ENCODE measurements around the gene MMP24OS. TPM values are rescaled to one million over a fixed set of nuclear protein-coding genes. Genes with fewer than 3 reads are reported as not detected.
A peak's percentile ranks its signal among the peaks of the same experiment; 100 is the strongest.
"Not testable (repeated sequence)": the region's sequence is repeated elsewhere in the genome, so short reads cannot be mapped to it uniquely, and the experiment has no call there.

MMP24OS gene
- total RNA-seq, result 13.4 TPM
- 38.0 TPM for polyA plus RNA-seq

- Histone ChIP-seq H3K27ac (ENCODE audit: low read depth) (peak within 1 kb of the TSS; percentile 97), H3K36me3 (ENCODE audit: insufficient read depth) (peaks cover 2% of the 10 kb centered on the region), H3K4me1 (ENCODE audit: insufficient read depth) (no peaks in the 10 kb centered on the region), H3K4me3 (ENCODE audit: low read depth, low read length) (peak within 1 kb of the TSS; percentile 83)
- peak; percentile 71 for DNase-seq (ENCODE audit: extremely low spot score)
- WGBS, result under 1% methylated on average over 76 of the region's 76 CpGs
Observed at GRCh38 chr20:35277531-35278395, at the start of gene MMP24OS. MMP24OS (minus strand) TSS chr20:35278122; CDS start chr20:35277929, 193 bp downstream.

DNA sequence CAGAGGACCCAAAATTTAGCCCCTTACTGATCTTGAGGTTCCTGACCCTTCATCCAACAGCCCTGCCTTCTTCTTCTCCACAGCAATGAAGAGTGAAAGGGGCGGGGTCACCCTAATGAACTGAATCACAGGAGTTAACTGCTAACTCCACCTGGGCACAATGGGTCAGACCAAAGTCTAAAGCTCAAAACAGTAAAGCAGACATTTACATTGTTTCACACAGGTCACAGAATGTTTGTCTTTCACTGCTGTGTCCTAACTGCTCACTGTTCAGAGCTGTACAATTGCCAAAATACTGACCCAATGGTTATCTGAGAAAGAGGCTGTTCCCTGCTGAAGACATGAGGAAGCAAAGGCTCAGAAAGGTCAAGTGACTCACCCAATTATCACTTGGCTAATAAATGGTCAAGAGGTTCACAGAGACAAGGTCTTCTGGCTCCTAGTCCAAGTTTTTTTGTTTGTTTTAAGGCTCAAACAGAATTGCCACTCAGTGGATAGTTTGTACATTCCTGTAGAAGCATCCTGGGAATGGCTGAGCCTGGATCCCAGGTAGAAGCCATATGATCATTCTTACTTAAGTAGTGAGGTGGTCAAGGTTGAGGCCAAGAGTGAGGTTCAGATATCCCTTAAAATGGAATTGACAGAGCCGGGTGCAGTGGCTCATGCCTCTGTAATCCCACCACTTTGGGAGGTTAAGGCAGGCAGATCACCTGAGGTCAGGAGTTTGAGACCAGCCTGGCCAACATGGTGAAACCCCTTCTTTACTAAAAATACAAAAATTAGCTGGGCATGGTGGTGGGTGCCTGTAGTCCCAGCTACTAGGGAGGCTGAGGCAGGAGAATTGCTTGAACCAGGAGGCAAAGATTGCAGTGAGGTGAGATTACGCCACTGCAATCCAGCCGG is 49.4 kb upstream of the MMP24OS start:
- Histone ChIP-seq H3K27ac (ENCODE audit: low read depth) (no peak overlapping the region), H3K36me3 (ENCODE audit: insufficient read depth) (no peaks in the 10 kb centered on the region), H3K4me3 (ENCODE audit: low read depth, low read length) (no peak overlapping the region), H3K4me1 (ENCODE audit: insufficient read depth) (no peaks in the 10 kb centered on the region)
- DNase-seq (ENCODE audit: extremely low spot score), result no peak
- 96% methylated on average over 4 of the region's 4 CpGs for WGBS

DNA sequence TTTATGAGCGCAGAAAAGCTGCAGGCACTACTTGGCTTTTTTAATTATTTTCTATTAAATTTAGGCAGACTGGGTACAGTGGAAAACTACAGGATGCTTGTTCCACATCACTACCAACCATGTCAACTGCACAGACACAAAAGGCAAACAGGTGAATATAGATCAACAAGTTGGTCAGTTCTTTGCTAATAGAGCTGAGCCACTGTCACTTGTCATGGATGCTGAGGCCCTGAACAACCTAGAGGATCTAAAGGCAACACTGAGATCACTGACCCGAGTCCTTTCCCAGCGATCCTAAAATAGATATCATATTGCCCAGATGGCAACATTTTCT is 48.8 kb upstream of the MMP24OS start:
- Histone ChIP-seq H3K27ac (ENCODE audit: low read depth) (no peak overlapping the region), H3K36me3 (ENCODE audit: insufficient read depth) (no peaks in the 10 kb centered on the region), H3K4me1 (ENCODE audit: insufficient read depth) (no peaks in the 10 kb centered on the region), H3K4me3 (ENCODE audit: low read depth, low read length) (no peak overlapping the region)
- no peak for DNase-seq (ENCODE audit: extremely low spot score)
- 91% methylated on average over 3 of the region's 3 CpGs for whole genome bisulfite sequencing

DNA sequence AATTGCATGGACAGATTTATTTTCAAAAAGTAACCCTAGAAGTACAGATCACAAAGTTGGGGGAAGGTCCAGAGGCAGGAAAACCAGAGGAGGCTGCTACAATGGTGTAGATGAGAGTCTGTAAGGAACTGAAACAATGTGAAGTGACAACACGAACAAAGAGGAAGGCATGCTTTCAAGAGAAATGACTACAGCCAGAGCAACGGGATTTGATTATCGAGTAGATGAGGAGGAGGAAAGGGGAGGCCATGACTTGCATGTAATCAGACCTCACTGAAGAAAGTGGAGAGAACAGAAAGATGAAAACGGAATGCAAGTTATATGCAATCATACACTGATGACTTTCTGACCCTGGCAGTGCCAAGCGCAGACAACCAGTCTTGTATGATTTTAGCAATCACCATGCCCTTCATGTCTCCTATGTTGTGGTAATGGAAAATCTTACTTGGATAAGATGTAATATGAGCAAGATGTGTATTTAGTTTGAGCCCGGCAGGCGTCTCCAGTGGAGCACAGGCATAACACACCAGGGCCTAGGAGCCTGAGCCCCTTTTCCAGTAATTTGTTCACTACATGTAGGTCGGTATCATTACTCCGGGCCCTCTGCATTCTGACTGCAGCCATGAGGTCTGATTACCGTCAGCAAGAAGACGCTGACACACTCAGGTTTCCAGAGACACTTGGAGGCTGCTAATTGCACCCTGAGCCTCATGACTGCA is 48.3 kb upstream of the MMP24OS start:
- Histone ChIP-seq H3K4me3 (ENCODE audit: low read depth, low read length) (no peak overlapping the region), H3K36me3 (ENCODE audit: insufficient read depth) (no peaks in the 10 kb centered on the region), H3K27ac (ENCODE audit: low read depth) (no peak overlapping the region), H3K4me1 (ENCODE audit: insufficient read depth) (no peaks in the 10 kb centered on the region)
- no peak for DNase-seq (ENCODE audit: extremely low spot score)
- WGBS, result 77% methylated on average over 11 of the region's 11 CpGs

- H3K4me1 ChIP-seq (ENCODE audit: insufficient read depth), result no peaks in the 10 kb centered on the region
- no peak for DNase-seq (ENCODE audit: extremely low spot score)
- H3K36me3 ChIP-seq (ENCODE audit: insufficient read depth), result no peaks in the 10 kb centered on the region
- no peak overlapping the region for H3K4me3 ChIP-seq (ENCODE audit: low read depth, low read length)
- WGBS, result 84% methylated on average over 6 of the region's 6 CpGs
- H3K27ac ChIP-seq (ENCODE audit: low read depth), result no peak overlapping the region
Observed at GRCh38 chr20:35325401-35325800, 47.5 kb upstream of the MMP24OS start.

DNA sequence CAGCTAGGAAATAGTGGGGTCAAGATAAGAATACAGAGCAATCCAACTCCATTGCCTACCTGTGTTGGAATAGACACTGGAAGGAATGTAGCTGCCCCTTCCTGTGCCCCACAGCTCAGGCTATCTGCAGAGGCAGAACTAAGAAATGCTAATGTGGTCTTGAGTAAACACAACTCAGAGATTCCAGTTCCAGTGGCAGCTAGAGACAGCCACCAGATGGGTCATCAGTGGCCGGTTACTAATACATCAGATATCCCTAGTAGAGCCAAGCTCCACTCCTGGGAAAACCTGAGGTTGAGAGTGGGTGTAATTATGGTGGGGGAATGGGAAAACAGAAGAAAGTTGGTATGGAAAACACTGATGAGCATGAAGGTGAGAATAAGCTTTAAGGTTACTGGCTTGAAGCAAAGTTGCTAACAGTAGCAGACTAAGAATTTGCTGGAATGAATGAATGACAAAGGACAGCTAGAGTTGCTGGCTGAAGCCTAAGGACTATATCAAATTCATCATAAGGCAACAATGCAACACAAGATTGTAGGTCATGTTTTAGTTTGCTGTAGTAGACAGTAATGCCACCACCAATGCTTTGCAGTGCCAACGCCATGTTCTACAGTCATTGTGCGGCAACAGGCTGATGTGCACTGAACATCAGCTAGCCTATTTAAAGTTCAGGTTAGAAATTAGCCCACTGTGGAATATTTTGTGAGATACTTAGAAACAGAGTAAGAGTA is 42.6 kb upstream of the MMP24OS start:
- peaks cover 2% of the 10 kb centered on the region for H3K4me1 ChIP-seq (ENCODE audit: insufficient read depth)
- peaks cover 1% of the 10 kb centered on the region for H3K36me3 ChIP-seq (ENCODE audit: insufficient read depth)
- no peak for DNase-seq (ENCODE audit: extremely low spot score)
- no peak overlapping the region for H3K4me3 ChIP-seq (ENCODE audit: low read depth, low read length)
- no peak overlapping the region for H3K27ac ChIP-seq (ENCODE audit: low read depth)
- 85% methylated on average over 3 of the region's 3 CpGs for WGBS

DNA sequence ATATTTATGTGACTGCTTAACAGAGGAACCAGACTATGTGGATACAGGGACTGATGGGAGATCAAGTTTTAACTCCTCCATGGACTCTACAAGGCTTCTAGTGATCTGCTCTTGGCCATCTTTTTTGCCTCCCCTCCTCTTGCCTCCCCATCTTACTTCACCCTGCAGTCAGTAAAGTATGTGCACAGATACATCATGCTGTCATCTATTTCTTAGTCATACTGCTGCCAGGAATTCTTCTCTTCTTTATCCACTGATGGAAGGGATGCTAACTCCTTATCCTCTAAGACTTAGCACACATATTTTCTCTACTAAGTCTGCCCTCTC is 41.9 kb upstream of the MMP24OS start:
- DNase-seq (ENCODE audit: extremely low spot score), result no peak
- H3K4me1 ChIP-seq (ENCODE audit: insufficient read depth), result peaks cover 2% of the 10 kb centered on the region
- H3K27ac ChIP-seq (ENCODE audit: low read depth), result no peak overlapping the region
- no peak overlapping the region for H3K4me3 ChIP-seq (ENCODE audit: low read depth, low read length)
- peaks cover 1% of the 10 kb centered on the region for H3K36me3 ChIP-seq (ENCODE audit: insufficient read depth)

- Histone ChIP-seq H3K27ac (ENCODE audit: low read depth) (no peak overlapping the region), H3K4me3 (ENCODE audit: low read depth, low read length) (no peak overlapping the region), H3K4me1 (ENCODE audit: insufficient read depth) (peaks cover 2% of the 10 kb centered on the region), H3K36me3 (ENCODE audit: insufficient read depth) (peaks cover 1% of the 10 kb centered on the region)
- DNase-seq (ENCODE audit: extremely low spot score), result no peak
- 24% methylated on average over 5 of the region's 5 CpGs for WGBS
Observed at GRCh38 chr20:35319192-35319870, 41.4 kb upstream of the MMP24OS start.

DNA sequence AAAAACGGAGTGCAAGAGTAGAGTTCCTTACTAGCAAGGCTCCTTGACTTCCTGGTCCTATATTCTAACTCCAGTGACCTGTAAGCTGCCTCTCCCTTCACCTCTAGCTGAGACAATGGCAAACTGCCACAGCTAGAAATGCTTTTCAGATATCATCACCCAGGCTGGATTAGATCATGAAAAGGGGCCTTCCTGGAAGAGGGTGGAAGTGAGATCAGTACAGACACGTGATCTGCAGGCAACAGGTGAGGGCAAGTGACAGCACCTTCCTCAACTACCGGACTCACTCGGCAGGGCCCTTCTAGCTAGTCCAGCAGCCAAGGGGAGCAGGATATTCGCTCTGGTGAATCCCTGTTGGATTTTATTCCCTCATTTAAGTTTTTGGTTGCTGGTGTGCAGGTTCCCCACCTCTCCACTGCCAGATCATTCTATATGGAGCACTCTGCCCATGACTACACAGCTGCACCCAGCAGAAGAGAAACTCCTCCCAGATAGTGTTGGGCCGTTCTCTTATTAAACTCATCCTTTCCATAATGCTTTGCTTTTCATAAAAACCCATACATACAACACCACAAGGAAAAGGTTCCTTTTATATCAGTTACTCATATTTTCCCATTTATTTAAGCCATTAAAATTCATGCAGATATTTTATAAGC is 40.7 kb upstream of the MMP24OS start:
- peaks cover 2% of the 10 kb centered on the region for H3K4me1 ChIP-seq (ENCODE audit: insufficient read depth)
- WGBS, result 51% methylated on average over 6 of the region's 6 CpGs
- H3K4me3 ChIP-seq (ENCODE audit: low read depth, low read length), result no peak overlapping the region
- DNase-seq (ENCODE audit: extremely low spot score), result peak; percentile 43
- H3K27ac ChIP-seq (ENCODE audit: low read depth), result no peak overlapping the region
- peaks cover 1% of the 10 kb centered on the region for H3K36me3 ChIP-seq (ENCODE audit: insufficient read depth)

GRCh38 chr20:35317416-35318210 is 39.7 kb upstream of the MMP24OS start:
- Histone ChIP-seq H3K4me3 (ENCODE audit: low read depth, low read length) (no peak overlapping the region), H3K4me1 (ENCODE audit: insufficient read depth) (peaks cover 2% of the 10 kb centered on the region), H3K36me3 (ENCODE audit: insufficient read depth) (peaks cover 1% of the 10 kb centered on the region), H3K27ac (ENCODE audit: low read depth) (peak overlapping the region; percentile 6)
- 85% methylated on average over 5 of the region's 5 CpGs for WGBS
- DNase-seq (ENCODE audit: extremely low spot score), result no peak

GRCh38 chr20:35316086-35316485 is 38.2 kb upstream of the MMP24OS start:
- Histone ChIP-seq H3K27ac (ENCODE audit: low read depth) (no peak overlapping the region), H3K36me3 (ENCODE audit: insufficient read depth) (peaks cover 1% of the 10 kb centered on the region), H3K4me3 (ENCODE audit: low read depth, low read length) (no peak overlapping the region), H3K4me1 (ENCODE audit: insufficient read depth) (peaks cover 2% of the 10 kb centered on the region)
- DNase-seq (ENCODE audit: extremely low spot score), result no peak
- WGBS, result 95% methylated on average over 2 of the region's 2 CpGs

DNA sequence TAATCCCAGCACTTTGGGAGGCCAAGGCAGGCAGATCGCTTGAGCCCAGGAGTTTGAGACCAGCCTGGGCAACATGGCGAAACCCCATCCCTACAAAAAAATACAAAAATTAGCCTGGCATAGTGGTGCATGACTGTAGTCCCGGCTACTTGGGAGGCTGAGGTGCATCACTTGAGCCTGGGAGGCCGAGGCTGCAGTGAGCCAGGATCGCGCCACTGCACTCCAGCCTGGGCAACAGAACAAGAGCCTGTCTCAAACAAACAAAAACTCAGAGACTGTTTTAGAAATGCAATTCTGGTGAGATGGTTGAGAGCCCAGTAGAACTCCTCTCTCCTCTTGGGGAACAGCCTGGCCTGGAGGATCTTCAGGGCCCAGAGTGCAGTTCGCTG is 37.7 kb upstream of the MMP24OS start:
- 92% methylated on average over 7 of the region's 7 CpGs for WGBS
- H3K27ac ChIP-seq (ENCODE audit: low read depth); H3K4me3 ChIP-seq (ENCODE audit: low read depth, low read length); H3K36me3 ChIP-seq (ENCODE audit: insufficient read depth); H3K4me1 ChIP-seq (ENCODE audit: insufficient read depth); DNase-seq (ENCODE audit: extremely low spot score): not testable (repeated sequence)

Data from urinary bladder (tissue), 4 donors.